ENCODE data around the gene MMD2. TPM values are rescaled to one million over a fixed set of nuclear protein-coding genes. Genes with fewer than 3 reads are reported as not detected.

Gene MMD2
- total and polyA plus RNA-seq, 2 donors (not counting 1 experiment from before 2014, with no cell fraction given), result not detected

DNA sequence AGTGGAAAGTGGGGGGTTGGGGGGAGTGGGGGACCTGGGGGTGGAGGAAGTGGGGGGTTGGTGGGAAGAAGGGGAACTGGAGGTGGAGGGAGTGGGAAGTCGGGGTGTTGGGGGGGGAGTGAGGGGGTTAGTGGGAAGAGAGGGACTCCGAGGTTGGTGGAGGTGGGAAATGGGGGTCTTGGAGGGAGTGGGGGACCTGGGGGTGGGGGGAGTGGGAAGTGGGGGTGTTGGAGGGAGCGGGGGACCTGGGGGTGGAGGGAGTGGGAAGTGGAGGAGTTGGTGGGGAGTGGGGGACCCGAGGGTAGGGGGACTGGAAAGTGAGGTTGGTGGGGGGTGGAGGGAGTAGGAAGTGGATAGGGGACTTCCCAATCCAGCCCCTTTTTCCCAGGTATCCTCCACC is 906 bp upstream of the MMD2 start:
- Histone ChIP-seq H3K27ac (ENCODE audit: insufficient read depth, low read length) (no peak overlapping the region), H3K27me3 (ENCODE audit: control insufficient read depth, insufficient read depth, low read length) (peaks cover 15% of the 10 kb centered on the region), H3K4me2 (ENCODE audit: extremely low read depth, insufficient read depth, low read length) (no peak overlapping the region), H3K79me2 (ENCODE audit: control insufficient read depth, insufficient read depth, low read length) (no peaks in the 10 kb centered on the region), H3K4me1 (ENCODE audit: control insufficient read depth, extremely low read depth, insufficient read depth, low read length) (no peaks in the 10 kb centered on the region), H3K36me3 (ENCODE audit: control insufficient read depth, insufficient read depth, low read length) (no peaks in the 10 kb centered on the region), H3K4me3 (replicated peaks in 1 of 4; ENCODE audit: control extremely low read depth in 1 of 4, insufficient read depth in 1 of 4, low read depth in 3 of 4, low read length in 4 of 4) (no peak overlapping the region), H3K9ac (ENCODE audit: insufficient read depth, low read length) (no peak overlapping the region), H2AFZ (ENCODE audit: low read length) (no peak overlapping the region), H3K9me3 (ENCODE audit: control insufficient read depth, insufficient read depth, low read depth, low read length) (no peaks in the 10 kb centered on the region), H4K20me1 (ENCODE audit: control insufficient read depth, extremely low read depth, insufficient read depth, low read length) (no peaks in the 10 kb centered on the region)
- TF ChIP-seq EZH2 (IDR thresholded peaks at IDR 0.05; ENCODE audit: low read length, missing control alignments), result no peak
- TF ChIP-seq, protein P1, sequence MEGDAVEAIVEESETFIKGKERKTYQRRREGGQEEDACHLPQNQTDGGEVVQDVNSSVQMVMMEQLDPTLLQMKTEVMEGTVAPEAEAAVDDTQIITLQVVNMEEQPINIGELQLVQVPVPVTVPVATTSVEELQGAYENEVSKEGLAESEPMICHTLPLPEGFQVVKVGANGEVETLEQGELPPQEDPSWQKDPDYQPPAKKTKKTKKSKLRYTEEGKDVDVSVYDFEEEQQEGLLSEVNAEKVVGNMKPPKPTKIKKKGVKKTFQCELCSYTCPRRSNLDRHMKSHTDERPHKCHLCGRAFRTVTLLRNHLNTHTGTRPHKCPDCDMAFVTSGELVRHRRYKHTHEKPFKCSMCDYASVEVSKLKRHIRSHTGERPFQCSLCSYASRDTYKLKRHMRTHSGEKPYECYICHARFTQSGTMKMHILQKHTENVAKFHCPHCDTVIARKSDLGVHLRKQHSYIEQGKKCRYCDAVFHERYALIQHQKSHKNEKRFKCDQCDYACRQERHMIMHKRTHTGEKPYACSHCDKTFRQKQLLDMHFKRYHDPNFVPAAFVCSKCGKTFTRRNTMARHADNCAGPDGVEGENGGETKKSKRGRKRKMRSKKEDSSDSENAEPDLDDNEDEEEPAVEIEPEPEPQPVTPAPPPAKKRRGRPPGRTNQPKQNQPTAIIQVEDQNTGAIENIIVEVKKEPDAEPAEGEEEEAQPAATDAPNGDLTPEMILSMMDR (conservative IDR thresholded peaks at IDR 0.05 in 1 of 2, IDR thresholded peaks at IDR 0.05 in 1 of 2; ENCODE audit: low read depth in 1 of 2, low read length in 2 of 2), result no peak
- DNase-seq (ENCODE audit: low read depth in 2 of 2), result no peak

DNA sequence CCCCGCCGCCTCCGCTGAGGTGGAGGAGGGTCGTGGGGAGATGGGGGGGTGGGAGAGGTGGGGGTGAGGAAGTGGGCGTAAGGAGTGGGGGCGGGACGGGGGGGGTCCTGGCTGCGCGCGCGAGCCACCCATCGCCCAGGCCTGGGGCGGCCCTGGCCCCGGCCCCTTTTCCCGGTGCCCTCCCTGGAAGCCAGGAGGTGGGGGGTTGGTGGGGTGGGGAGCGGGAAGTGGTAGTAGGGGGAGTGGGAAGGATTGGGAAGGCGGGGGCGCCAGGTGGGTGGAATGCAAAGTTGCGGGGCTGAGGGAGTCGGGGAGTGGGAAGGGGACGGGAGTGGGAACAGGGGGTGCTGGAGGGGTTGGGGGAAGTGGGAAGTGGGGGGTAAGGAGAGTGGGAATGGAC is 319 bp upstream of the MMD2 start:
- H3K27me3 ChIP-seq (ENCODE audit: control insufficient read depth, insufficient read depth, low read length), result peaks cover 11% of the 10 kb centered on the region
- no peaks in the 10 kb centered on the region for H4K20me1 ChIP-seq (ENCODE audit: control insufficient read depth, extremely low read depth, insufficient read depth, low read length)
- TF ChIP-seq, protein P1 (conservative IDR thresholded peaks at IDR 0.05 in 1 of 2, IDR thresholded peaks at IDR 0.05 in 1 of 2; ENCODE audit: low read depth in 1 of 2, low read length in 2 of 2), result no peak
- no peak for TF ChIP-seq EZH2 (IDR thresholded peaks at IDR 0.05; ENCODE audit: low read length, missing control alignments)
- no peaks in the 10 kb centered on the region for H3K4me1 ChIP-seq (ENCODE audit: control insufficient read depth, extremely low read depth, insufficient read depth, low read length)
- H3K4me3 ChIP-seq (replicated peaks in 1 of 4; ENCODE audit: control extremely low read depth in 1 of 4, insufficient read depth in 1 of 4, low read depth in 3 of 4, low read length in 4 of 4), result no peak overlapping the region
- H2AFZ ChIP-seq (ENCODE audit: low read length), result no peak overlapping the region
- no peak overlapping the region for H3K4me2 ChIP-seq (ENCODE audit: extremely low read depth, insufficient read depth, low read length)
- H3K27ac ChIP-seq (ENCODE audit: insufficient read depth, low read length), result no peak overlapping the region
- no peaks in the 10 kb centered on the region for H3K36me3 ChIP-seq (ENCODE audit: control insufficient read depth, insufficient read depth, low read length)
- no peak overlapping the region for H3K9ac ChIP-seq (ENCODE audit: insufficient read depth, low read length)
- no peak for DNase-seq (ENCODE audit: low read depth in 2 of 2)
- H3K9me3 ChIP-seq (ENCODE audit: control insufficient read depth, insufficient read depth, low read depth, low read length), result no peaks in the 10 kb centered on the region
- H3K79me2 ChIP-seq (ENCODE audit: control insufficient read depth, insufficient read depth, low read length), result no peaks in the 10 kb centered on the region

DNA sequence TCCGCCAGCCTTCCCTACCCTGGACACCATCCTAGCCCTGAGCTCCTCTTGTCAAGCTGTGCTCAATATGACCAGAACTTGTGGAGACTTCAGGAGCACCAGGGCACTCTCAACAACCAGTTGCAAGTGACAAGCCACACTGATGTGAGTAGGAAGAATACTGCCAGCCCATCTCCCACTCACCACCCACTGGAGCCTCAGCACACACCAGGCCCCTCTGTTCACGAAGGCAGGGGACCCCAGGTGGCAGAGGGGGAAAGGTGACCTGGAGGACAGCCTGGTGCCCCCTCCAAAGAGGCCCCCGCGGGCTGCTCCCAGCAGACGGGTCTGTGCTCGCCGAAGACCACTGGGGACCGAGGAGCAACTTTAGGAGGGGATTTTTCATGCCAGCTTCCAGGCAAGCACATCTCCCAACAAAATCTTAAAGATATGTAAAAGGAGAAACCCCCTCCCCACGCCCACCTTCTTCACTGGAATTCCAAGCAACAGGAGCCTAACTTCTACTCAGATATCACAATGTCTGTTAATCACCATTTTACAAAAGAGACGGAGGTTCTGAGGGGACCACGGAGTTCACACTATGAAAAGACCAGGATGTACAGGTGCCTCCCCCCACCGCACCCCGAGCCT is 1.0 kb downstream of the MMD2 start:
- no peak overlapping the region for H3K9ac ChIP-seq (ENCODE audit: insufficient read depth, low read length)
- H3K36me3 ChIP-seq (ENCODE audit: control insufficient read depth, insufficient read depth, low read length), result no peaks in the 10 kb centered on the region
- H3K79me2 ChIP-seq (ENCODE audit: control insufficient read depth, insufficient read depth, low read length), result no peaks in the 10 kb centered on the region
- no peaks in the 10 kb centered on the region for H3K4me1 ChIP-seq (ENCODE audit: control insufficient read depth, extremely low read depth, insufficient read depth, low read length)
- no peak for DNase-seq (ENCODE audit: low read depth in 2 of 2)
- no peak overlapping the region for H3K4me3 ChIP-seq (replicated peaks in 1 of 4; ENCODE audit: control extremely low read depth in 1 of 4, insufficient read depth in 1 of 4, low read depth in 3 of 4, low read length in 4 of 4)
- H2AFZ ChIP-seq (ENCODE audit: low read length), result no peak overlapping the region
- no peak overlapping the region for H3K27ac ChIP-seq (ENCODE audit: insufficient read depth, low read length)
- peaks cover 11% of the 10 kb centered on the region for H3K27me3 ChIP-seq (ENCODE audit: control insufficient read depth, insufficient read depth, low read length)
- H3K4me2 ChIP-seq (ENCODE audit: extremely low read depth, insufficient read depth, low read length), result no peak overlapping the region
- no peak for TF ChIP-seq EZH2 (IDR thresholded peaks at IDR 0.05; ENCODE audit: low read length, missing control alignments)
- TF ChIP-seq, protein P1 (conservative IDR thresholded peaks at IDR 0.05 in 1 of 2, IDR thresholded peaks at IDR 0.05 in 1 of 2; ENCODE audit: low read depth in 1 of 2, low read length in 2 of 2), result no peak
- H3K9me3 ChIP-seq (ENCODE audit: control insufficient read depth, insufficient read depth, low read depth, low read length), result no peaks in the 10 kb centered on the region
- H4K20me1 ChIP-seq (ENCODE audit: control insufficient read depth, extremely low read depth, insufficient read depth, low read length), result no peaks in the 10 kb centered on the region

Data from fibroblast of lung (primary cell).